Spleen (tissue), 11 donors: ENCODE data around the gene SLC22A5. TPM values are rescaled to one million over a fixed set of nuclear protein-coding genes. Genes with fewer than 3 reads are reported as not detected.
A peak's percentile ranks its signal among the peaks of the same experiment; 100 is the strongest.

Experiments used
- DNase-seq: peaks from one replicate; pipeline ENCODE4 v3.0.0-alpha.2; 2020
- H3K27ac ChIP-seq, 8 donors: fragments of 200-600 bp; sonication (generic) in 7 of 8; 1 replicate in 4 of 8; 2 replicates in 4 of 8; pipeline versions ENCODE4 v1.5.0 to v1.8.0; 2016 to 2021; ENCODE audit warnings: inconsistent platforms in 4 of 8, mild to moderate bottlenecking in 4 of 8, moderate library complexity in 1 of 8
- H3K27me3 ChIP-seq, 7 donors: fragments of 200-600 bp; sonication (generic) in 6 of 7; replicated peaks in 1 of 7; 1 replicate in 4 of 7; 2 replicates in 3 of 7; pipeline versions ENCODE4 v1.5.0 to v1.8.0; 2016 to 2021; ENCODE audit warnings: inconsistent platforms in 3 of 7, mild to moderate bottlenecking in 1 of 7
- H3K36me3 ChIP-seq, 6 donors: fragments of 200-600 bp; sonication (generic) in 5 of 6; 1 replicate in 4 of 6; 2 replicates in 2 of 6; pipeline versions ENCODE4 v1.5.0 to v1.8.0; 2016 to 2021; ENCODE audit warnings: inconsistent platforms in 2 of 6
- H3K4me1 ChIP-seq, 6 donors: fragments of 200-600 bp; sonication (generic) in 5 of 6; 1 replicate in 3 of 6; 2 replicates in 3 of 6; pipeline versions ENCODE4 v1.5.0 to v1.8.0; 2016 to 2021; ENCODE audit warnings: inconsistent platforms in 3 of 6
- H3K4me3 ChIP-seq, 8 donors: fragments of 200-600 bp; sonication (generic) in 7 of 8; 1 replicate in 4 of 8; 2 replicates in 4 of 8; pipeline versions ENCODE4 v1.5.0 to v1.8.0; 2016 to 2021; ENCODE audit warnings: inconsistent platforms in 4 of 8, mild to moderate bottlenecking in 4 of 8, moderate library complexity in 2 of 8
- H3K9me3 ChIP-seq, 8 donors: fragments of 200-600 bp; sonication (generic) in 7 of 8; 1 replicate in 4 of 8; 2 replicates in 4 of 8; pipeline versions ENCODE4 v1.5.0 to v1.8.0; 2016 to 2021; ENCODE audit warnings: inconsistent platforms in 4 of 8
- CTCF ChIP-seq, 11 experiments: fragments of 200-600 bp in 7 of 11; fragments of 450-650 bp in 4 of 11; sonication (generic) in 4 of 11; IDR thresholded peaks in 8 of 11; conservative IDR thresholded peaks in 3 of 11; 1 replicate in 7 of 11; 2 replicates in 4 of 11; pipeline versions ENCODE4 v1.4.0 to v1.8.0; 2016 to 2021; ENCODE audit warnings: antibody characterized with exemption in 11 of 11, inconsistent platforms in 4 of 11, mild to moderate bottlenecking in 1 of 11
- POLR2A ChIP-seq, 3 donors: fragments of 450-650 bp; IDR thresholded peaks; one replicate each; pipeline ENCODE4 v1.5.1; 2017; ENCODE audit warnings: antibody characterized with exemption in 3 of 3, mild to moderate bottlenecking in 1 of 3
- POLR2AphosphoS5 ChIP-seq, 3 donors: sonication (generic); formaldehyde crosslinking; IDR thresholded peaks; one replicate each; pipeline ENCODE4 v1.5.1; 2017; ENCODE audit warnings: antibody characterized with exemption in 3 of 3
- WGBS, 5 donors: extraction: QIAGEN DNeasy Blood & Tissue Kit in 3 of 5; methylation state at CpG; one replicate each; pipeline versions ENCODE4 v1.1.5 to v1.1.7; 2013 to 2018; 5-methylcytosine and 5-hydroxymethylcytosine counted together
- intact Hi-C: fragments of 100-400 bp; cut with DNase I; formaldehyde crosslinking; loops from one replicate; pipeline ENCODE4 v1.15.0; 2023; ENCODE audit warnings: low total_unique reads
- polyA plus RNA-seq, 3 donors: library from polyadenylated mRNA; stranded (reverse); fragments of 200-250 nt; gene quantifications; one replicate each; pipeline ENCODE4 v1.2.1, GENCODE V29; 2013
- total RNA-seq, 7 donors: library from RNA; depleted of rRNA in 3 of 7; stranded (reverse); fragments of >200 nt in 3 of 7; fragmentation: NEBNext Ultra II Directional in 4 of 7; extraction: Animal tissue kit (Norgen Biotek cat#: 25700) in 4 of 7; gene quantifications; one replicate each; pipeline versions ENCODE4 v1.1.0 to v1.2.1, GENCODE V29; 2016 to 2021
- donor health status: healthy with polysubstance abuse.
- donor health status: DM: no; HTN: no; CAD: no; lungs with moderate emphysema.
- donor health status: DM: no; HTN: no; CAD: no.
- donor health status: Bipolar disorder and iron deficiency.
- donor health status: healthy.
- donor health status: DM: no; HTN: no; CAD: no.
- donor health status: DM: yes; HTN: yes; CAD: no.

Gene SLC22A5
- total and polyA plus RNA-seq, 10 donors, result 2.4 to 9.2 (median 6.7) TPM

DNA sequence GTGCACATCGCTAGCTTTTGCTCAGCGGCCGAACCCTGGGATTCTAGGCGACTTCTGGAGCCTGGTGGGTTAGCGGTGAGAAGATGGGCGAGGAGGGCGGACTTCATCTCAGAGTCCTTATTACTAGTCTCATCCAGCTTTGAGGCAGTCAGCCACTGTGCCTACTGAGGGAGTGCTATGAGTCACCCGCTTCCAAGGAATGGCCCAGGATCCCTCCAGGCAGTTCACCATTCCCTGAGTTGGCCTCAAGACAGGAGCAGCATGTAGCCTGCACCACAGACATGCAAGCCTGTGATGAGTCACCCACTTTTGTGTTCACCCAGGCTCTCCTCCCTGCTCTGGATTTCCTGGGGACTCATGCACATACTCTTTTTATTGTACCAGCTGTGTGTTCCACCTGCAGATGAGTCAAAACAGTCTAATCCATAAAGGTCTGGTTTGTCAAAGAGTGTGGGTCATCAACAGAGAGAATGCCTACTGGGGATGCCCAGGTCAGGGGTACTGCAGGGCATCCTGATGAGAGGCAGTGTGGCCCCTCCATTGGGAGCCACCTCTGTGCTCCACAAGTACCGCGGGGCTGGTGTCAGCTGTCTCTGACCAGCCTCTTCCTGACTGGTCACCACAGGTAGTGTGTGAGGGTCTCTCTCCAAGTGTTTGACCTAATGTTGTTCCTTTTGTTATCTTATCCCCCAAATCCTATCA is 20.2 kb downstream of the SLC22A5 start:
- H3K4me1 ChIP-seq, result peaks cover 22 to 66% (median 51%) of the 10 kb centered on the region in 6 donors
- no peaks in the 10 kb centered on the region for H3K9me3 ChIP-seq
- no peak for DNase-seq

DNA sequence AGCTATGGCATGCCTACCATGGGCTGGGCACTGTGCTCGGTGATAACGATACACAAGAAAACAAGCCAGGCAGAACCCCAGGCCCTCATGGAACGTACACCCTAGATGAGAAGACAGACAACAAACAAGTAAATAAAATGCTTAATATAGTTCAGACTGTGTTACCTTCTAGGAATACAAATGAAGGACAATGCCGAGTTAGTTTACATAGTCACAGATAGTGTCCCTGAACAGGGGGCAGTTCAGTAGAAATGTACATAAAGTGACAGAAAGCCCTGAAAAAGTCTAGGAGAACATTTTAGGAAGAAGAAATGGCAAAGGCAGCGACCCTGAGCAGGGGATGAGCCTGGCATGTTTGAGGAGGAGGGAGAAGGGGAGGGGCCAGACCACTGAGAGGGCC is 21.7 kb downstream of the SLC22A5 start:
- DNase-seq, result no peak
- intact Hi-C loops, result no loop called here
- Histone ChIP-seq H3K36me3 (peaks cover 0 to 22% (median 0%) of the 10 kb centered on the region in 6 donors), H3K27me3 (no peaks in the 10 kb centered on the region), H3K4me3 (no peak overlapping the region), H3K27ac (peak overlapping the region in 1 of 8 donors; percentile 4), H3K4me1 (peaks cover 14 to 67% (median 40%) of the 10 kb centered on the region in 6 donors), H3K9me3 (no peaks in the 10 kb centered on the region)
- 73 to 92% (median 85%) methylated on average over 5 of the region's 5 CpGs for whole genome bisulfite sequencing, 5 donors
- TF ChIP-seq POLR2AphosphoS5 (IDR thresholded peaks at IDR 0.05) (no peak), CTCF (IDR thresholded peaks at IDR 0.05 in 8 of 11, conservative IDR thresholded peaks at IDR 0.05 in 3 of 11) (no peak), POLR2A (IDR thresholded peaks at IDR 0.05) (no peak)

More for the DNA sequence above, 20.2 kb downstream of the SLC22A5 start:
- Histone ChIP-seq H3K36me3 (peaks cover 0 to 22% (median 0%) of the 10 kb centered on the region in 6 donors), H3K4me3 (no peak overlapping the region), H3K27ac (peak overlapping the region in 7 of 8 donors; percentile 73 to 88 (median 82)), H3K27me3 (no peaks in the 10 kb centered on the region)
- 93 to 99% (median 95%) methylated on average over 10 of the region's 10 CpGs for WGBS, 5 donors
- intact Hi-C loops, result loop anchor here (10.0 kb wide), 1 partner anchor 325 kb away; no protein-coding TSS in a partner anchor
- no peak for TF ChIP-seq CTCF (IDR thresholded peaks at IDR 0.05 in 8 of 11, conservative IDR thresholded peaks at IDR 0.05 in 3 of 11)
- TF ChIP-seq POLR2AphosphoS5 (IDR thresholded peaks at IDR 0.05), result no peak
- TF ChIP-seq POLR2A (IDR thresholded peaks at IDR 0.05), result no peak

GRCh38 chr5:132391870-132392269 is 22.4 kb downstream of the SLC22A5 start:
- Histone ChIP-seq H3K4me3 (no peak overlapping the region), H3K4me1 (peaks cover 8 to 62% (median 33%) of the 10 kb centered on the region in 6 donors), H3K9me3 (no peaks in the 10 kb centered on the region), H3K36me3 (peaks cover 0 to 22% (median 0%) of the 10 kb centered on the region in 6 donors), H3K27ac (peak overlapping the region in 1 of 8 donors; percentile 4), H3K27me3 (no peaks in the 10 kb centered on the region)
- intact Hi-C loops, result no loop called here
- DNase-seq, result no peak
- no peak for TF ChIP-seq POLR2AphosphoS5 (IDR thresholded peaks at IDR 0.05)
- no peak for TF ChIP-seq POLR2A (IDR thresholded peaks at IDR 0.05)
- TF ChIP-seq CTCF (IDR thresholded peaks at IDR 0.05 in 8 of 11, conservative IDR thresholded peaks at IDR 0.05 in 3 of 11), result no peak

- 80 to 93% (median 87%) methylated on average over 8 of the region's 8 CpGs for WGBS, 5 donors
- Histone ChIP-seq H3K4me1 (peaks cover 5 to 62% (median 28%) of the 10 kb centered on the region in 6 donors), H3K36me3 (peaks cover 0 to 22% (median 0%) of the 10 kb centered on the region in 6 donors), H3K27me3 (no peaks in the 10 kb centered on the region), H3K9me3 (no peaks in the 10 kb centered on the region), H3K4me3 (no peak overlapping the region), H3K27ac (no peak overlapping the region)
- intact Hi-C loops, result no loop called here
- no peak for TF ChIP-seq POLR2AphosphoS5 (IDR thresholded peaks at IDR 0.05)
- no peak for DNase-seq
These were observed 22.9 kb downstream of the SLC22A5 start for GRCh38 chr5:132392411-132392810.
